IPS-18a (cell line): ENCODE measurements around the gene EMSY.

ENCODE experiments used
- H3K27ac ChIP-seq: one replicate; pipeline ENCODE4 v1.5.1; 2013; ENCODE audit warnings: low read length
- H3K27me3 ChIP-seq: one replicate; pipeline ENCODE4 v1.6.1; 2013; ENCODE audit warnings: mild to moderate bottlenecking, low read length; ENCODE audit not compliant: control insufficient read depth, insufficient read depth
- H3K36me3 ChIP-seq: one replicate; pipeline ENCODE4 v1.6.1; 2013; ENCODE audit warnings: low read depth, low read length; ENCODE audit not compliant: control insufficient read depth
- H3K4me1 ChIP-seq: one replicate; pipeline ENCODE4 v1.6.1; 2013; ENCODE audit warnings: low read depth, low read length; ENCODE audit not compliant: control insufficient read depth
- H3K4me3 ChIP-seq: one replicate; pipeline ENCODE4 v1.5.1; 2013; ENCODE audit warnings: low read length
- H3K9ac ChIP-seq: one replicate; pipeline ENCODE4 v1.6.1; 2013; ENCODE audit warnings: mild to moderate bottlenecking, low read length, moderate library complexity
- H3K9me3 ChIP-seq: one replicate; pipeline ENCODE4 v1.6.1; 2013; ENCODE audit warnings: low read depth, low read length; ENCODE audit not compliant: control insufficient read depth

The EMSY gene

GRCh38 chr11:76602431-76602861 lies 157.6 kb downstream of the EMSY start:
- no peak overlapping the region for H3K27ac ChIP-seq
- H3K27me3 ChIP-seq: no peaks in the 10 kb centered on the region
- no peaks in the 10 kb centered on the region for H3K4me1 ChIP-seq
- no peak overlapping the region for H3K9ac ChIP-seq
- H3K36me3 ChIP-seq: no peaks in the 10 kb centered on the region
- no peak overlapping the region for H3K4me3 ChIP-seq
- H3K9me3 ChIP-seq: no peaks in the 10 kb centered on the region
